ENCODE data around the gene ADAMTS4. TPM values are rescaled to one million over a fixed set of nuclear protein-coding genes. Genes with fewer than 3 reads are reported as not detected.

ADAMTS4 gene, protein sequence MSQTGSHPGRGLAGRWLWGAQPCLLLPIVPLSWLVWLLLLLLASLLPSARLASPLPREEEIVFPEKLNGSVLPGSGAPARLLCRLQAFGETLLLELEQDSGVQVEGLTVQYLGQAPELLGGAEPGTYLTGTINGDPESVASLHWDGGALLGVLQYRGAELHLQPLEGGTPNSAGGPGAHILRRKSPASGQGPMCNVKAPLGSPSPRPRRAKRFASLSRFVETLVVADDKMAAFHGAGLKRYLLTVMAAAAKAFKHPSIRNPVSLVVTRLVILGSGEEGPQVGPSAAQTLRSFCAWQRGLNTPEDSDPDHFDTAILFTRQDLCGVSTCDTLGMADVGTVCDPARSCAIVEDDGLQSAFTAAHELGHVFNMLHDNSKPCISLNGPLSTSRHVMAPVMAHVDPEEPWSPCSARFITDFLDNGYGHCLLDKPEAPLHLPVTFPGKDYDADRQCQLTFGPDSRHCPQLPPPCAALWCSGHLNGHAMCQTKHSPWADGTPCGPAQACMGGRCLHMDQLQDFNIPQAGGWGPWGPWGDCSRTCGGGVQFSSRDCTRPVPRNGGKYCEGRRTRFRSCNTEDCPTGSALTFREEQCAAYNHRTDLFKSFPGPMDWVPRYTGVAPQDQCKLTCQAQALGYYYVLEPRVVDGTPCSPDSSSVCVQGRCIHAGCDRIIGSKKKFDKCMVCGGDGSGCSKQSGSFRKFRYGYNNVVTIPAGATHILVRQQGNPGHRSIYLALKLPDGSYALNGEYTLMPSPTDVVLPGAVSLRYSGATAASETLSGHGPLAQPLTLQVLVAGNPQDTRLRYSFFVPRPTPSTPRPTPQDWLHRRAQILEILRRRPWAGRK
- 109 TPM for total RNA-seq

DNA sequence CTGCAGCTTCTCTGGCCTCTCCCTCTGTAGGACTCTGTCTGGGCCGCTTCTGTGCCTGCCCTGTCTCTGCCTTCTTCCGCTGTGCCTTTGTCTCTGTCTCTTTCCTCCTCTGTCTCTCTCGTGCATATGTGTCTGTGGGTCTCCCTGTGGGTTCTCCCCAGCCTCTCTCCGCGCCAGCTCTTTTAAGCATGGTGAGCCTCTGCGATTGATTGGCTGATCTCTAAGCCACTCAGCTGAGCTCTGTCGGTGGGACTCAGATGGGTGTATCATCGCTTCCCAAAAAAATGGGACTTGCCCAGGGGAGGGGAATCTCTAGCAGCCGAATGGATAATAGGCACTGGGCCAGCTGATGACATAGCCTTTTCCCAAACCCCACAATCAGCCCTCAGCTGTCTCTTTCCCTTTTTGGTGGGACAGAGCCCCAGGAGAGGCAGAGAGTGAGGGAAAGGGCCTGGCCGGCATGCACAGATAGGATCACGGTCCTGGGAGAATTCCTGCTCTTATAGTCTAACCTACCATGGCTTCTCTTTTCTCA, at the start of gene ADAMTS4:
TSS of gene ADAMTS4 (minus strand) at position 158 of the 535 bp plus-strand sequence. CDS start 427 bp downstream, outside the sequence.
- peak within 1 kb of the TSS; percentile 92 to 97 for H3K27ac ChIP-seq
- TF ChIP-seq, protein P1, sequence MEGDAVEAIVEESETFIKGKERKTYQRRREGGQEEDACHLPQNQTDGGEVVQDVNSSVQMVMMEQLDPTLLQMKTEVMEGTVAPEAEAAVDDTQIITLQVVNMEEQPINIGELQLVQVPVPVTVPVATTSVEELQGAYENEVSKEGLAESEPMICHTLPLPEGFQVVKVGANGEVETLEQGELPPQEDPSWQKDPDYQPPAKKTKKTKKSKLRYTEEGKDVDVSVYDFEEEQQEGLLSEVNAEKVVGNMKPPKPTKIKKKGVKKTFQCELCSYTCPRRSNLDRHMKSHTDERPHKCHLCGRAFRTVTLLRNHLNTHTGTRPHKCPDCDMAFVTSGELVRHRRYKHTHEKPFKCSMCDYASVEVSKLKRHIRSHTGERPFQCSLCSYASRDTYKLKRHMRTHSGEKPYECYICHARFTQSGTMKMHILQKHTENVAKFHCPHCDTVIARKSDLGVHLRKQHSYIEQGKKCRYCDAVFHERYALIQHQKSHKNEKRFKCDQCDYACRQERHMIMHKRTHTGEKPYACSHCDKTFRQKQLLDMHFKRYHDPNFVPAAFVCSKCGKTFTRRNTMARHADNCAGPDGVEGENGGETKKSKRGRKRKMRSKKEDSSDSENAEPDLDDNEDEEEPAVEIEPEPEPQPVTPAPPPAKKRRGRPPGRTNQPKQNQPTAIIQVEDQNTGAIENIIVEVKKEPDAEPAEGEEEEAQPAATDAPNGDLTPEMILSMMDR (IDR thresholded peaks at IDR 0.05): no peak
- H3K36me3 ChIP-seq: no peaks in the 10 kb centered on the region
- H3K9me3 ChIP-seq: no peaks in the 10 kb centered on the region
- DNase-seq (ENCODE audit: low spot score in 2 of 2): peak in 1 of 2 donors; percentile 86
- H3K4me1 ChIP-seq: peaks cover 8 to 32% of the 10 kb centered on the region in 2 donors
- no peaks in the 10 kb centered on the region for H3K27me3 ChIP-seq
- intact Hi-C loops (cut with DNase I): no loop called here
- peak within 1 kb of the TSS; percentile 47 to 51 for H3K4me3 ChIP-seq

DNA sequence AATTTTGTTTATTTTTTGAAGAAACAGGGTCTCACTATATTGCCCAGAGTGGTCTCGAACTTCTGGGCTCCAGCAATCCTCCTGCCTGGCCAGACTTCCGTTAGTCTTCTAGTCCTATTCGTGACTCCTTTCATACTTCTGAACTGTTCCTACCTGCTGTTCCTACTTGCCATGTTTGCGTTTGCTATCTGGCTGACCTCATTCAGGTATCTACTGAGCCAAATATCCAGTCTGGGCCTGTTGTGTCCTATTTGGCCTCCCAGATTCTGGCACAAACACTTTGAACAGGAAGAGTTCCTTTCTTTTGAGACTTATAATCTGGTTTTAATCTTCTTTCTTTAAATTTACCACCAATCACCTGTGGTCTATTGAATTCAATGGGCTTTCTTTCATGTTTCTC, 46.0 kb upstream of the ADAMTS4 start:
- Histone ChIP-seq H3K36me3 (no peaks in the 10 kb centered on the region), H3K9me3 (no peaks in the 10 kb centered on the region), H3K27me3 (no peaks in the 10 kb centered on the region), H3K27ac (no peak overlapping the region), H3K4me1 (no peaks in the 10 kb centered on the region), H3K4me3 (no peak overlapping the region)
- TF ChIP-seq, protein P1 (IDR thresholded peaks at IDR 0.05): no peak
- no peak for DNase-seq (ENCODE audit: low spot score in 2 of 2)
- intact Hi-C loops (cut with DNase I): no loop called here

DNA sequence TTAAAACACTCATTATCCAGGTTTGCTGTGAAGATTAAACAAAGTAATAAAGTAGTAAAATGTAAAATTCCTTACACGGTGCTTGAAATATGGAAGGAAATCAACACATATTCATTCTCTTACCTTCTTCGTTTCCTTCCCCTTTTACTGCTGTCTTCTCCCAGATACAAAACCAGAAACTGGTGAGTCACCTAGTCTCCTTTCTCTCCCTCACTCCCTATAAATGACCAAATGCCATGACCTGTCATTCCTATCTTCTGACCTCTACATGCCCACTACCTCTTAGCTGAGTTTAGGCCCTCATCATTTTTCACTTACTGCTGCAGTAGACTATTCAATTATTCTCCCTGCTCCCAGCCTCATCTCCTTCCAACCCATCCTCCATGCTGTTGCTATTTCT, 43.5 kb upstream of the ADAMTS4 start:
- intact Hi-C loops (cut with DNase I): no loop called here
- no peaks in the 10 kb centered on the region for H3K27me3 ChIP-seq
- no peaks in the 10 kb centered on the region for H3K36me3 ChIP-seq
- H3K27ac ChIP-seq: no peak overlapping the region
- H3K4me1 ChIP-seq: no peaks in the 10 kb centered on the region
- TF ChIP-seq, protein P1 (IDR thresholded peaks at IDR 0.05): no peak
- H3K4me3 ChIP-seq: no peak overlapping the region
- no peak for DNase-seq (ENCODE audit: low spot score in 2 of 2)
- H3K9me3 ChIP-seq: no peaks in the 10 kb centered on the region

DNA sequence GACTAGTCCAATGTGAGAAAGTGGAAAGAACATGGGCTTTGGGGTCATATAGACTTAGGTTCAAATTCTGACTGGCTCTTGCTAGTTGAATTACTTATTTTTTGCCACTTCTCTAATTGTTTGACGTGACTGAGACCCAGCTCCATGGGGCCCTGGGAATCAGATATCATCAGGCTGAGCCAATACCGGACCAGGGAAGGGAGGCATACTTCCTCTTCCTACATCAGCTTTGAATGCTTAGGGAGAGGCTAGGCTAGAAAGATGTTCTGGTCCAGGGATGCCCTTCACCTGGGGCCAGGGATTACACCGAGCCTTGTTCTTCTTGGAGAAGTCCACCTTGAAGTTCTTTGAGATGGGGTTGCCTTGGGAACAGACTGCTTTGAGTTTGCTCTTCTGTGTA, 42.8 kb upstream of the ADAMTS4 start:
- intact Hi-C loops (cut with DNase I): no loop called here
- H3K27ac ChIP-seq: no peak overlapping the region
- H3K27me3 ChIP-seq: no peaks in the 10 kb centered on the region
- TF ChIP-seq, protein P1 (IDR thresholded peaks at IDR 0.05): no peak
- no peak for DNase-seq (ENCODE audit: low spot score in 2 of 2)
- no peak overlapping the region for H3K4me3 ChIP-seq
- no peaks in the 10 kb centered on the region for H3K9me3 ChIP-seq
- H3K4me1 ChIP-seq: no peaks in the 10 kb centered on the region
- H3K36me3 ChIP-seq: no peaks in the 10 kb centered on the region

DNA sequence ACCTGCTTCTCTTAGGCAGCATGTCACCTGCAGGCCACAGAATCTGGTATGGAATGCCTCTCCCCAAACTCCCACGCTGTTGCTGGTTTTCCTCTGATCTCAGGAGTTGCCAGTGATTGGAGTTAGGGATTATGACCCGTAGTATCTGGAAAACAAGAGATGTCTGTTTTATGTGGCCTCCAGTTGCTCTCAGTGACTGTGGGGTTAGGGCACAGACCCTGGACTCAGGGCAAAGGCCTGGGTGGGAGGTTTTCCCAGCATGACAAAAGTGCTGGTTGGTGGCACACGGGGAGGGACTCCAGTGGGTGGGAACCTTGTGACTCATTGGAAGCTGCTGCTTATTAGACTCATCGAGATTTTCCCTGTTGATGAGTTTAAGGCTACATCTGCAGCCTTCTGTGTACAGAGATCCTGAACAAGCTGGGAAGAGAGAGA, 39.2 kb upstream of the ADAMTS4 start, which contains the start of gene NR1I3:
TSS of gene NR1I3 (minus strand) at position 165 of the 435 bp plus-strand sequence. CDS start 1,638 bp downstream, outside the sequence.
- no peaks in the 10 kb centered on the region for H3K36me3 ChIP-seq
- no peaks in the 10 kb centered on the region for H3K27me3 ChIP-seq
- no peak within 1 kb of the TSS for H3K4me3 ChIP-seq
- DNase-seq (ENCODE audit: low spot score in 2 of 2): no peak
- no peaks in the 10 kb centered on the region for H3K4me1 ChIP-seq
- intact Hi-C loops (cut with DNase I): no loop called here
- TF ChIP-seq, protein P1 (IDR thresholded peaks at IDR 0.05): no peak
- H3K27ac ChIP-seq: no peak within 1 kb of the TSS
- no peaks in the 10 kb centered on the region for H3K9me3 ChIP-seq

Measured in ascending aorta (tissue), 2 donors.